ENCODE results near the gene TSPAN8. TPM values are rescaled to one million over a fixed set of nuclear protein-coding genes. Genes with fewer than 3 reads are reported as not detected.
A peak's percentile ranks its signal among the peaks of the same experiment; 100 is the strongest.

TSPAN8 gene
- total and polyA plus RNA-seq, 9 of the 15 experiments (the other 6 are each of a cell fraction or from before 2014, with no cell fraction given), result 0.11 to 0.55 (median 0.25) TPM; not detected in 2

DNA sequence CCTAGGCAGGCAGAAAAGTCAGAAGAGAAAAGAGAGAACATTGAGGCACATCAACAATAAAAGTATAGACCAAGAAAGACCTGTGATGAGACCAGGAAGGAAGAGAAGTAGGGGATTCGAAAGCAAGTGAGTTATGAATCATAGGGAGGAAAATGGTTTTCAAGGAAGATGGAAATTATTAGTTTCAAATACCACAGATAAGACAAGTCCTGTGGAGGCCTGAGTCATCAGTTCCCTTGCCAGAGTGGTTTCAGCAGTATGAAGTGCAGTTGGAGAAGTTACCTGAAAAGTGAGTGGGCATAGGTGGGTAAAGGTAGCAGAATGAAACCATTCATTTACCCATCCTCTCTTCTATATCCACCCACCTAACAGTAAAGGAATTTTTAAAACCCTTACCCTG lies 25.2 kb upstream of the TSPAN8 start:
- no peak overlapping the region for H3K4me2 ChIP-seq (ENCODE audit: insufficient read depth, low read length)
- 7% methylated on average over 1 of the region's 1 CpG for WGBS (ENCODE audit: insufficient coverage, low coverage, missing lambda C conversion rate)
- H3K4me3 ChIP-seq, result no peak overlapping the region
- H3K27me3 ChIP-seq (ENCODE audit: control insufficient read depth in 2 of 2, insufficient read depth in 2 of 2, low read length in 2 of 2), result no peaks in the 10 kb centered on the region; a peak in 1 of 5 replicates
- BruUV-seq (replicated peaks), result no TSS peak
- H3K27ac ChIP-seq (ENCODE audit: extremely low read depth, low read depth, low read length), result no peak overlapping the region
- no peak overlapping the region for H3K9ac ChIP-seq (ENCODE audit: insufficient read depth in 1 of 2, low read depth in 2 of 2, low read length in 2 of 2)
- no peaks in the 10 kb centered on the region for H3K4me1 ChIP-seq (replicated peaks in 1 of 2; ENCODE audit: control insufficient read depth in 2 of 2, insufficient read depth in 2 of 2, low read length in 2 of 2)
- H4K20me1 ChIP-seq (replicated peaks; ENCODE audit: control insufficient read depth, insufficient read depth, low read length), result no peaks in the 10 kb centered on the region
- H3K9me3 ChIP-seq (replicated peaks; ENCODE audit: control insufficient read depth, insufficient read depth, low read depth, low read length), result no peaks in the 10 kb centered on the region
- CTCF ChIA-PET (ENCODE audit: low intra/inter-chr PET ratio), result no interaction called here
- DNase-seq (ENCODE audit: extremely low read depth in 1 of 4, low spot score in 3 of 4) (no peak), FAIRE-seq (no peak), ATAC-seq (no peak)
- intact Hi-C loops (cut with micrococcal nuclease) (no loop called here), in situ Hi-C loops (cut with MboI) (no loop called here)
- H3K36me3 ChIP-seq (ENCODE audit: control insufficient read depth, insufficient read depth, low read length), result no peaks in the 10 kb centered on the region
- no peak overlapping the region for H2AFZ ChIP-seq (ENCODE audit: low read depth, low read length)
- H3K79me2 ChIP-seq (ENCODE audit: control insufficient read depth, insufficient read depth, low read length), result no peaks in the 10 kb centered on the region
- no peaks in the 10 kb centered on the region for H3K9me1 ChIP-seq (ENCODE audit: control insufficient read depth, insufficient read depth, low read length)
- POLR2A ChIA-PET, result no interaction called here
- TF ChIP-seq RBM39 (optimal IDR thresholded peaks at IDR 0.05; ENCODE audit: low read depth, low read length) (no peak), FOSL1 (tag; conservative IDR thresholded peaks at IDR 0.05) (peak; percentile 83), JUND (IDR thresholded peaks at IDR 0.05; ENCODE audit: borderline replicate concordance, low read depth, low read length) (0 out of 2 replicates have a peak, but pooled peaks have one; percentile 16), JUND (tag; IDR thresholded peaks at IDR 0.05; ENCODE audit: borderline replicate concordance, low read depth, low read length) (0 out of 3 replicates have a peak, but pooled peaks have one; percentile 32), JUN (IDR thresholded peaks at IDR 0.05; ENCODE audit: borderline replicate concordance, low read depth, low read length) (0 out of 2 replicates have a peak, but pooled peaks have one; percentile 8), JUN (CRISPR knock-in tag; IDR thresholded peaks at IDR 0.05; ENCODE audit: borderline replicate concordance) (no peak), RAD21 (CRISPR knock-in tag; conservative IDR thresholded peaks at IDR 0.05 in 1 of 2, IDR thresholded peaks at IDR 0.05 in 1 of 2) (no peak), ETV5 (CRISPR knock-in tag; IDR thresholded peaks at IDR 0.05; ENCODE audit: low read depth) (no peak), SMC3 (conservative IDR thresholded peaks at IDR 0.05; ENCODE audit: insufficient read depth, low read depth, low read length) (no peak), RFX5 (IDR thresholded peaks at IDR 0.05; ENCODE audit: low read depth, low read length) (no peak), DNMT1 (IDR thresholded peaks at IDR 0.05) (no peak)
- TF ChIP-seq, protein P1, sequence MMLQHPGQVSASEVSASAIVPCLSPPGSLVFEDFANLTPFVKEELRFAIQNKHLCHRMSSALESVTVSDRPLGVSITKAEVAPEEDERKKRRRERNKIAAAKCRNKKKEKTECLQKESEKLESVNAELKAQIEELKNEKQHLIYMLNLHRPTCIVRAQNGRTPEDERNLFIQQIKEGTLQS (IDR thresholded peaks at IDR 0.05), result peak; percentile 30; the same call in 1 of the 2 replicates
- TF ChIP-seq, protein P1 (CRISPR knock-in tag; conservative IDR thresholded peaks at IDR 0.05), result no peak
